K562 (cell line): ENCODE data around the gene SLAMF9.

Experiments used
- BHLHE40 ChIP-seq: IDR thresholded peaks from 2 replicates; pipeline ENCODE4 v1.6.1; 2011; ENCODE audit warnings: low read length, improper control_type of control experiment
- FOXM1 ChIP-seq, 2 experiments: fragments of 450-650 bp in 1 of 2; sonication (generic) in 1 of 2; formaldehyde crosslinking in 1 of 2; IDR thresholded peaks; 2 replicates each; pipeline versions ENCODE4 v1.6.1 to v1.9.0; 2017 to 2022; ENCODE audit warnings: low read depth in 2 of 2, mild to moderate bottlenecking in 2 of 2, missing genetic modification reagents in 1 of 2, moderate library complexity in 1 of 2
- MAFF ChIP-seq: IDR thresholded peaks from 2 replicates; pipeline ENCODE4 v1.6.1; 2012; ENCODE audit warnings: low read length, improper control_type of control experiment
- MTA2 ChIP-seq: fragments of 450-650 bp; IDR thresholded peaks from 2 replicates; pipeline ENCODE4 v1.6.1; 2016; ENCODE audit warnings: low read depth
- POLR2A ChIP-seq: fragments of 450-650 bp; conservative IDR thresholded peaks from 2 replicates; pipeline ENCODE4 v1.6.1; 2016
- RCOR1 ChIP-seq, 2 experiments: IDR thresholded peaks; 2 replicates each; pipeline ENCODE4 v1.6.1; 2012; ENCODE audit warnings: low read depth in 2 of 2, low read length in 2 of 2, borderline replicate concordance in 1 of 2, improper control_type of control experiment in 1 of 2
- SIN3B ChIP-seq: fragments of 450-650 bp; IDR thresholded peaks from 2 replicates; pipeline ENCODE4 v1.6.1; 2017; ENCODE audit warnings: low read depth, mild to moderate bottlenecking, moderate library complexity
- TEAD4 ChIP-seq, 2 experiments: sonication (generic) in 1 of 2; formaldehyde crosslinking in 1 of 2; IDR thresholded peaks; 2 replicates each; pipeline versions ENCODE4 v1.6.1 to v1.8.0; 2012 to 2022; ENCODE audit warnings: borderline replicate concordance in 1 of 2, inconsistent platforms in 1 of 2, low read length in 1 of 2, mild to moderate bottlenecking in 1 of 2, missing genetic modification reagents in 1 of 2
- TF ChIP-seq, protein P1 (sequence below), 3 experiments: IDR thresholded peaks in 2 of 3; conservative IDR thresholded peaks in 1 of 3; 2 replicates each; pipeline ENCODE4 v1.5.1; 2011 to 2012; ENCODE audit warnings: low read length in 3 of 3, mild to moderate bottlenecking in 3 of 3, control low read depth in 2 of 3, improper control_type of control experiment in 1 of 3, inconsistent platforms in 1 of 3, low read depth in 1 of 3, mixed read lengths in 1 of 3, moderate library complexity in 1 of 3; ENCODE audit not compliant: insufficient read depth in 2 of 3
- TF ChIP-seq, protein P2 (sequence below): sonication (generic); formaldehyde crosslinking; IDR thresholded peaks from 2 replicates; pipeline ENCODE4 v1.8.1; 2022; ENCODE audit warnings: missing genetic modification reagents
- TF ChIP-seq, protein P3 (sequence below), 2 experiments: fragments of 450-650 bp in 1 of 2; sonication (generic) in 1 of 2; formaldehyde crosslinking; conservative IDR thresholded peaks; 2 replicates each; pipeline versions ENCODE4 v1.4.0 to v1.8.1; 2020 to 2022; ENCODE audit warnings: mild to moderate bottlenecking in 1 of 2, missing genetic modification reagents in 1 of 2
- TF ChIP-seq, protein P4 (sequence below): fragments of 450-650 bp; IDR thresholded peaks from 2 replicates; pipeline ENCODE4 v1.6.1; 2016; ENCODE audit warnings: antibody characterized with exemption
- TF ChIP-seq, protein P5 (sequence below): sonication (generic); formaldehyde crosslinking; IDR thresholded peaks from 2 replicates; pipeline ENCODE4 v1.8.1; 2022; ENCODE audit warnings: missing genetic modification reagents

DNA sequence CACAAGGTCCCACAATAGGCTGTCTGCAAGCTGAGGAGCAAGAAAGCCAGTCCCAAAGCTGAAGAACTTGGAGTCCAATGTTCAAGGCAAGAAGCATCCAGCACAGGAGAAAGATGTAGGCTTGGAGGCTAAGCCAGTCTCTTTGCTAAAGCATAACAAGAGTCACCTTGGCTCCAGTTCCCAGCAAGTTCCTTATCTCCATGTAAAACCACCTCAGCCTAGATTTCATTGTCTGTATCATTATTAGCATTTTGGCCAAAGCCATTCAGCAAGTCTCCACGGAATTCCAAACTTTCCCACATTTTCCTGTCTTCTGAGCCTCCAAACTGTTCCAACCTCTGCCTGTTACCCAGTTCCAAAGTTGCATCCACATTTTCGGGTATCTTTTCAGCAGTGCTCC is 40.9 kb upstream of the SLAMF9 start:
- TF ChIP-seq MAFF (no peak), BHLHE40 (no peak), MTA2 (no peak), RCOR1 (IDR thresholded peaks at IDR 0.05; ENCODE audit: borderline replicate concordance in 1 of 2, low read depth in 2 of 2, low read length in 2 of 2) (no peak), FOXM1 (IDR thresholded peaks at IDR 0.05; ENCODE audit: low read depth) (no peak), FOXM1 (CRISPR knock-in tag; IDR thresholded peaks at IDR 0.05; ENCODE audit: low read depth) (no peak), POLR2A (no peak), TEAD4 (IDR thresholded peaks at IDR 0.05; ENCODE audit: low read length) (no peak), TEAD4 (CRISPR knock-in tag; IDR thresholded peaks at IDR 0.05; ENCODE audit: borderline replicate concordance) (no peak), SIN3B (no peak)
- TF ChIP-seq, protein P1, sequence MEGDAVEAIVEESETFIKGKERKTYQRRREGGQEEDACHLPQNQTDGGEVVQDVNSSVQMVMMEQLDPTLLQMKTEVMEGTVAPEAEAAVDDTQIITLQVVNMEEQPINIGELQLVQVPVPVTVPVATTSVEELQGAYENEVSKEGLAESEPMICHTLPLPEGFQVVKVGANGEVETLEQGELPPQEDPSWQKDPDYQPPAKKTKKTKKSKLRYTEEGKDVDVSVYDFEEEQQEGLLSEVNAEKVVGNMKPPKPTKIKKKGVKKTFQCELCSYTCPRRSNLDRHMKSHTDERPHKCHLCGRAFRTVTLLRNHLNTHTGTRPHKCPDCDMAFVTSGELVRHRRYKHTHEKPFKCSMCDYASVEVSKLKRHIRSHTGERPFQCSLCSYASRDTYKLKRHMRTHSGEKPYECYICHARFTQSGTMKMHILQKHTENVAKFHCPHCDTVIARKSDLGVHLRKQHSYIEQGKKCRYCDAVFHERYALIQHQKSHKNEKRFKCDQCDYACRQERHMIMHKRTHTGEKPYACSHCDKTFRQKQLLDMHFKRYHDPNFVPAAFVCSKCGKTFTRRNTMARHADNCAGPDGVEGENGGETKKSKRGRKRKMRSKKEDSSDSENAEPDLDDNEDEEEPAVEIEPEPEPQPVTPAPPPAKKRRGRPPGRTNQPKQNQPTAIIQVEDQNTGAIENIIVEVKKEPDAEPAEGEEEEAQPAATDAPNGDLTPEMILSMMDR (IDR thresholded peaks at IDR 0.05 in 2 of 3, conservative IDR thresholded peaks at IDR 0.05 in 1 of 3; ENCODE audit: insufficient read depth in 2 of 3, low read depth in 1 of 3, low read length in 3 of 3), result no peak
- TF ChIP-seq, protein P2, sequence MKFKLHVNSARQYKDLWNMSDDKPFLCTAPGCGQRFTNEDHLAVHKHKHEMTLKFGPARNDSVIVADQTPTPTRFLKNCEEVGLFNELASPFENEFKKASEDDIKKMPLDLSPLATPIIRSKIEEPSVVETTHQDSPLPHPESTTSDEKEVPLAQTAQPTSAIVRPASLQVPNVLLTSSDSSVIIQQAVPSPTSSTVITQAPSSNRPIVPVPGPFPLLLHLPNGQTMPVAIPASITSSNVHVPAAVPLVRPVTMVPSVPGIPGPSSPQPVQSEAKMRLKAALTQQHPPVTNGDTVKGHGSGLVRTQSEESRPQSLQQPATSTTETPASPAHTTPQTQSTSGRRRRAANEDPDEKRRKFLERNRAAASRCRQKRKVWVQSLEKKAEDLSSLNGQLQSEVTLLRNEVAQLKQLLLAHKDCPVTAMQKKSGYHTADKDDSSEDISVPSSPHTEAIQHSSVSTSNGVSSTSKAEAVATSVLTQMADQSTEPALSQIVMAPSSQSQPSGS (CRISPR knock-in tag), result no peak
- TF ChIP-seq, protein P3, sequence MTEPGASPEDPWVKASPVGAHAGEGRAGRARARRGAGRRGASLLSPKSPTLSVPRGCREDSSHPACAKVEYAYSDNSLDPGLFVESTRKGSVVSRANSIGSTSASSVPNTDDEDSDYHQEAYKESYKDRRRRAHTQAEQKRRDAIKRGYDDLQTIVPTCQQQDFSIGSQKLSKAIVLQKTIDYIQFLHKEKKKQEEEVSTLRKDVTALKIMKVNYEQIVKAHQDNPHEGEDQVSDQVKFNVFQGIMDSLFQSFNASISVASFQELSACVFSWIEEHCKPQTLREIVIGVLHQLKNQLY (CRISPR knock-in tag; conservative IDR thresholded peaks at IDR 0.05), result no peak
- TF ChIP-seq, protein P4, sequence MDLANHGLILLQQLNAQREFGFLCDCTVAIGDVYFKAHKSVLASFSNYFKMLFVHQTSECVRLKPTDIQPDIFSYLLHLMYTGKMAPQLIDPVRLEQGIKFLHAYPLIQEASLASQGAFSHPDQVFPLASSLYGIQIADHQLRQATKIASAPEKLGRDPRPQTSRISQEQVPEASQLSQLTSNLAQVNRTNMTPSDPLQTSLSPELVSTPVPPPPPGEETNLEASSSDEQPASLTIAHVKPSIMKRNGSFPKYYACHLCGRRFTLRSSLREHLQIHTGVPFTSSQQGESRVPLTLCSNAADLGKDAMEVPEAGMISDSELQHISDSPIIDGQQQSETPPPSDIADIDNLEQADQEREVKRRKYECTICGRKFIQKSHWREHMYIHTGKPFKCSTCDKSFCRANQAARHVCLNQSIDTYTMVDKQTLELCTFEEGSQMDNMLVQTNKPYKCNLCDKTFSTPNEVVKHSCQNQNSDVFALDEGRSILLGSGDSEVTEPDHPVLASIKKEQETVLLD, result no peak
- TF ChIP-seq, protein P5, sequence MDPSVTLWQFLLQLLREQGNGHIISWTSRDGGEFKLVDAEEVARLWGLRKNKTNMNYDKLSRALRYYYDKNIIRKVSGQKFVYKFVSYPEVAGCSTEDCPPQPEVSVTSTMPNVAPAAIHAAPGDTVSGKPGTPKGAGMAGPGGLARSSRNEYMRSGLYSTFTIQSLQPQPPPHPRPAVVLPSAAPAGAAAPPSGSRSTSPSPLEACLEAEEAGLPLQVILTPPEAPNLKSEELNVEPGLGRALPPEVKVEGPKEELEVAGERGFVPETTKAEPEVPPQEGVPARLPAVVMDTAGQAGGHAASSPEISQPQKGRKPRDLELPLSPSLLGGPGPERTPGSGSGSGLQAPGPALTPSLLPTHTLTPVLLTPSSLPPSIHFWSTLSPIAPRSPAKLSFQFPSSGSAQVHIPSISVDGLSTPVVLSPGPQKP (CRISPR knock-in tag), result no peak
